RWPE2 (cell line): Measurements from ENCODE around the gene ARFIP1.
"Not testable (repeated sequence)": the region's sequence is repeated elsewhere in the genome, so short reads cannot be mapped to it uniquely, and the experiment has no call there.

Source experiments
- ATAC-seq: fragments of 200-7000 bp; cut with Tn5 transposase; 3 replicates; pipeline ENCODE4 v1.9.1; 2021; ENCODE audit warnings: low read depth
- DNase-seq: peaks from one replicate; pipeline ENCODE4 v3.0.0-alpha.2; 2020; ENCODE audit warnings: low spot score
- H3K27ac ChIP-seq: fragments of 450-650 bp; 2 replicates; pipeline ENCODE4 v1.5.1; 2017; ENCODE audit warnings: mild to moderate bottlenecking; ENCODE audit not compliant: poor library complexity, severe bottlenecking
- H3K27me3 ChIP-seq: fragments of 250-450 bp; sonication (Bioruptor Pico); 2 replicates; pipeline ENCODE4 v1.5.1; 2021; ENCODE audit warnings: mild to moderate bottlenecking, moderate library complexity; ENCODE audit not compliant: insufficient read depth, poor library complexity, severe bottlenecking
- H3K36me3 ChIP-seq: fragments of 250-450 bp; sonication (Bioruptor Pico); 2 replicates; pipeline ENCODE4 v1.5.1; 2020; ENCODE audit warnings: low read depth, mild to moderate bottlenecking, moderate library complexity
- H3K4me1 ChIP-seq: fragments of 250-450 bp; sonication (Bioruptor Pico); 2 replicates; pipeline ENCODE4 v1.5.1; 2021; ENCODE audit warnings: mild to moderate bottlenecking, moderate library complexity; ENCODE audit not compliant: insufficient read depth, poor library complexity, severe bottlenecking
- H3K4me3 ChIP-seq: fragments of 250-450 bp; sonication (Bioruptor Pico); 2 replicates; pipeline ENCODE4 v1.5.1; 2021; ENCODE audit warnings: mild to moderate bottlenecking, moderate library complexity; ENCODE audit not compliant: severe bottlenecking
- H3K9me3 ChIP-seq: fragments of 250-450 bp; sonication (Bioruptor Pico); 2 replicates; pipeline ENCODE4 v1.5.1; 2021; ENCODE audit warnings: mild to moderate bottlenecking, moderate library complexity; ENCODE audit not compliant: severe bottlenecking
- CTCF ChIP-seq: fragments of 450-650 bp; IDR thresholded peaks from one replicate; pipeline ENCODE4 v1.5.1; 2017; ENCODE audit warnings: mild to moderate bottlenecking, moderate library complexity; ENCODE audit not compliant: poor library complexity, severe bottlenecking

The ARFIP1 gene

GRCh38 chr4:152848508-152848907 lies 68.8 kb downstream of the ARFIP1 start:
- no peak for DNase-seq
- H3K4me1 ChIP-seq, result peaks cover 24% of the 10 kb centered on the region
- H3K36me3 ChIP-seq, result 0 out of 2 replicates have a peak, but pooled peaks cover 3% of the 10 kb centered on the region
- no peak for ATAC-seq
- no peaks in the 10 kb centered on the region for H3K9me3 ChIP-seq
- H3K4me3 ChIP-seq, result no peak overlapping the region
- H3K27me3 ChIP-seq, result no peaks in the 10 kb centered on the region
- no peak overlapping the region for H3K27ac ChIP-seq
- TF ChIP-seq CTCF, result no peak

DNA sequence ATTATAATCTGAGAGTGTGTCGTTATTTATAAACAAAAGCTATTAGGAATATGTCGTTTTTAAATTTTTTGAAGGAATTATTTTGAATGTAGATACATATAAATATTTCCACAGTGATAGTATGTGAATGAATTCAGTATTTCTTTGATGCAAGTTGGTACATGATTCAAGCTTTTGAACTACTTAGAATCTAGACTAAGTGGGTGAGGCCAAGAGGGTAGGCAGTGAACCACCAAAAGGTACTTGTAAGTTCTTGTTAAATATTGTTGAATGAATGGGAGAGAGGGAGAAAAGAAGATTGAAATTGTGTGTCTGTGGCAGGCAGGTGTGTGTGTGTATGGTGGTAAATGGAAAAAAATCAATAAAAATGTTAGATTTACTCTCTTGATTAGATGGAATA lies 69.6 kb downstream of the ARFIP1 start:
- TF ChIP-seq CTCF, result no peak
- no peaks in the 10 kb centered on the region for H3K27me3 ChIP-seq
- H3K4me3 ChIP-seq, result no peak overlapping the region
- ATAC-seq, result peak; percentile 48; the same call in 2 of the 3 replicates
- DNase-seq, result no peak
- peak overlapping the region; percentile 40 for H3K27ac ChIP-seq
- H3K4me1 ChIP-seq, result peaks cover 24% of the 10 kb centered on the region
- H3K9me3 ChIP-seq, result peaks cover 2% of the 10 kb centered on the region
- H3K36me3 ChIP-seq, result 0 out of 2 replicates have a peak, but pooled peaks cover 3% of the 10 kb centered on the region

- Histone ChIP-seq H3K27me3 (no peaks in the 10 kb centered on the region), H3K4me1 (peaks cover 24% of the 10 kb centered on the region), H3K36me3 (0 out of 2 replicates have a peak, but pooled peaks cover 3% of the 10 kb centered on the region), H3K9me3 (peaks cover 3% of the 10 kb centered on the region), H3K4me3 (no peak overlapping the region), H3K27ac (peak overlapping the region; percentile 40)
- no peak for TF ChIP-seq CTCF
- peak; percentile 75 for ATAC-seq
- no peak for DNase-seq
These were observed 70.6 kb downstream of the ARFIP1 start for GRCh38 chr4:152850377-152850776.

DNA sequence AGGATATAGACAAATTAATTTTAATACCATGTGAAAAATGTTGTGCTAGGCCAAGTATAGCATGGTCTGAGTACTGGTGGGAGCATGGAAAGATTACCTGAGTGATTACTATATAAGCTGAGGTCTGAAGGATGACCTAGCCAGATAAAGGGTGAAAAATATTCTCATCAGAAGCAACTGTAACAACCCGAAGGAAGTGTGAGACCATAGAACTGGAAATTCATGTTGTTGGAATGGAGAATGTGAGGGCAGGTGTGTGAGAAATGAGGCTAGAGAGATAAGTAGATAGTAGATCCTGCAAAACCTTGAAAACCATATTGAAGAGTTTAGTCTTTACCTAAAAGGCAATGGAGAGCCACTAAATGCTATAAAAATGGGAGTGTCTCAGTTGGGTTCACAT lies 71.5 kb downstream of the ARFIP1 start:
- Histone ChIP-seq H3K9me3 (peaks cover 3% of the 10 kb centered on the region), H3K36me3 (0 out of 2 replicates have a peak, but pooled peaks cover 3% of the 10 kb centered on the region), H3K4me3 (no peak overlapping the region), H3K27ac (peak overlapping the region; percentile 40), H3K27me3 (no peaks in the 10 kb centered on the region), H3K4me1 (peaks cover 24% of the 10 kb centered on the region)
- no peak for ATAC-seq
- TF ChIP-seq CTCF, result no peak
- no peak for DNase-seq

DNA sequence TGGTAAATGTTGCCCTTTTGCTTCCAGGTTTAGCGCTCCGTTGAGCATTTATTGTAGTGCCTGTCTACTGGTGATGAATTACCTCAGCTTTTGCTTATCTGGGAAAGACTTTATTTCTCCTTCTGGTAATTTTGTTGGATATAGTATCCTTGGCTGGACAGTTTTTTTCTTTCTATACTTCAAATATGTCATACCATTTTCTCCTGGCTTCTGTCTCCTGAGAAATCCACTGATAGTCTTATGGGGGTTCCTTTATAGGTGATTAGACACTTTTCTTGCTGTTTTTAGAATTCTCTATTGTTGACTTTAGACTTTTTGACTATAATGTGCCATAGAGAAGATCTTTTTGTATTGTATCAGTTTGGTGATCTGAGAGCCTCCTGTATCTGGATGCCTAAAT lies 73.5 kb downstream of the ARFIP1 start:
- Histone ChIP-seq H3K27me3 (no peaks in the 10 kb centered on the region), H3K36me3 (0 out of 2 replicates have a peak, but pooled peaks cover 3% of the 10 kb centered on the region), H3K9me3 (peaks cover 3% of the 10 kb centered on the region), H3K4me3 (no peak overlapping the region), H3K27ac (no peak overlapping the region), H3K4me1 (peaks cover 24% of the 10 kb centered on the region)
- DNase-seq, result no peak
- ATAC-seq, result no peak
- TF ChIP-seq CTCF, result no peak

DNA sequence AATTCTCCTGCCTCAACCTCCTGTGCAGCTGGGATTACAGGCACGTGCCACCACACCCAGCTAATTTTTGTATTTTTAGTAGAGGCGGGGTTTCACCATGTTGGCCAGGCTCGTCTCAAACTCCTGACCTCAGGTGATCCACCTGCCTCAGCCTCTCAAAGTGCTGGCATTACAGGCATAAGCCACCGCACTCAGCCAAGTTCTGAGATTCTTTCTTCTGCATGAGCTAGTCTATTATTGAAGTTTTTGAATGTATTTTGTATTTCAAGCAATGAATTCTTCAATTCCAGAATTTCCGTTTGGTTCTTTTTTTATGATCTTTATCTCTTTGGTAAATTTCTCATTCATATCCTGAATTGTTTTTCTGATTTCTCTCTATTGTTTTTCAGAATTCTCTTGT lies 74.3 kb downstream of the ARFIP1 start:
- not testable (repeated sequence) for DNase-seq, H3K36me3 ChIP-seq, H3K27me3 ChIP-seq, H3K9me3 ChIP-seq, ATAC-seq, H3K4me3 ChIP-seq, H3K27ac ChIP-seq
- H3K4me1 ChIP-seq, result peaks cover 23% of the 10 kb centered on the region
